HAP-1 (cell line): ENCODE results near the gene AP2B1.

Experiments
- DNase-seq, 2 experiments: peaks; one replicate each; pipeline ENCODE4 v3.0.0-alpha.2; 2016 to 2020; ENCODE audit warnings: low spot score in 2 of 2
- H3K27me3 ChIP-seq: fragments of 250-450 bp; sonication (Bioruptor Pico); 2 replicates; pipeline ENCODE4 v1.5.1; 2020; ENCODE audit warnings: low read depth, mild to moderate bottlenecking, moderate library complexity
- H3K36me3 ChIP-seq: fragments of 250-450 bp; sonication (Bioruptor Pico); replicated peaks from 2 replicates; pipeline ENCODE4 v1.5.1; 2020; ENCODE audit warnings: mild to moderate bottlenecking
- H3K4me1 ChIP-seq: fragments of 250-450 bp; sonication (Bioruptor Pico); 2 replicates; pipeline ENCODE4 v1.5.1; 2020; ENCODE audit warnings: mild to moderate bottlenecking
- H3K4me3 ChIP-seq: fragments of 250-450 bp; sonication (Bioruptor Pico); 2 replicates; pipeline ENCODE4 v1.5.1; 2020; ENCODE audit warnings: mild to moderate bottlenecking, moderate library complexity
- H3K9me3 ChIP-seq: fragments of 250-450 bp; sonication (Bioruptor Pico); 2 replicates; pipeline ENCODE4 v1.5.1; 2020; ENCODE audit warnings: mild to moderate bottlenecking, moderate library complexity
- in situ Hi-C: fragments of 300-500 bp; cut with MboI; formaldehyde crosslinking; loops from 3 replicates; pipeline ENCODE4 v1.14.3; 2020; ENCODE audit warnings: low sequenced_read_pairs, inconsistent platforms, mixed read lengths

The AP2B1 gene

DNA sequence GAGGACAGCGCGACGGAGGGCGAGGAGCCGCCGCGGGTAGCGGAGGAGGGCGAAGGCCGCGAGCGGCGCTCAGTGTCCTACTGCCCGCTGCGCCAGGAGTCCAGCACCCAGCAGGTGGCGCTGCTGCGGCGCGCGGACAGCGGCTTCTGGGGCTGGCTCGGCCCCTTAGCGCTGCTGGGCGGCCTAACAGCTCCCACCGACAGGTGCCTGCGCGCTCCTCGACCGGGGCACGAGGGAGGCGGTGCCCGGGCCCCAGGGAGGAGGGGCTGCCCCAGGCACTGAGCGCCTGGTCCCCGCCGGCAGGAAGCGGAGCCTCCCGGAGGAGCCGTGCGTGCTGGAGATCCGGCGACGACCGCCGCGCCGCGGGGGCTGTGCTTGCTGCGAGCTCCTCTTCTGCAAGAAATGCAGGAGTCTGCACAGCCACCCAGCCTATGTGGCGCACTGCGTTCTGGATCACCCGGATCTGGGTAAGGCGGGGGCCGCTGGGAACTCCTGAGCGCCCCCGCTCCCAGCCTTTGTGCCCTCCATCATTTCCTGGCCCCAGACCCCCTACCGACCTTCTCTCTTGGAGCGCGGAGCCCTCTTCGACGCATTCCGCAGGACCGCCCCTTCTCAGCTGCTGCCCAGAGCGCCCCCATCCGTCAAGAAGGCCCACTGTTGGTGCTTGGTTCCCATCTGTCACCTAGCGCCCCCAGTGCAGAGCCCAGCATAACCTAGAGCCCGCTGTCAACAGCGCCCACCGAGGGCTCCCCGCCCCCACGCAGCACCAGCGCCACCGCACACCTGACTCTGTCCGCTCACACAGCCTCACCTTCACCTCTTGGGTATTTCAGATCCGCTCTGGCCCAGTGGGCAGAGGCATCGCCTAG is 177.2 kb downstream of the AP2B1 start:
- Histone ChIP-seq H3K4me3 (peak overlapping the region; percentile 42), H3K4me1 (no peaks in the 10 kb centered on the region), H3K36me3 (no peaks in the 10 kb centered on the region), H3K27me3 (no peaks in the 10 kb centered on the region), H3K9me3 (no peaks in the 10 kb centered on the region)
- in situ Hi-C loops: loop anchor here (5.0 kb wide), 1 partner anchor 43 kb away; the partner anchor contains the start of gene TAF15
- DNase-seq: peak; percentile 90 to 92

DNA sequence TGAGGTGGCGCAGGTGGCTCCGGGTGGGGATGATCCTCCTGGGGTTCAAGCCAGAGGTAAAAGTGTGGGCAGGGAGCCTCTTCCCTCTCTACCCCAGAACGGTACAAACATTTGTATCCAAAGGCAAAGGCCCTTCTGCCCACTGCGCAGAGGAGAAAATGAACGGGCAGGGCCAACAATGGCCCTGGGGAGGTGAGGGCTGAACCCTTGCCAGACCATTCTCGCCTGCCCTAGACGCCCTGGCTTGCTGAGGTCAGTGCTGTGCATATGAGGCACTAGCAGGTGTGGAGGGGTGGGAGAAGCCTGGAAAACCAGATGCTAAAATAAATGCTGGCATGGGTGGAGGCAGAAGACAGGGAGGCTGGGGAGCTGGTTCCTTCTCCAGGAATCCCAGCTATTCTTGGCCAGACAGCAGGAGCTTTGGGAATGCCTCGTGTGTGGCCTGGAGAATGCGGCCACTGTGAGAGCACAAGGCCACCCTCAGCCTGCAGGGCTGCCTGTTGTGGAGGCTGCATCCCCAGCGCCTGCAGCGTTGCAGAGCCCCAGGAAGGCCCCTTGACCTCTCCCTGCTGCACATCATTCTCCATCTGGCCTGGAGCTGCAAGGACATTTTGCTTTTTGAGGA is 178.1 kb downstream of the AP2B1 start:
- H3K27me3 ChIP-seq: no peaks in the 10 kb centered on the region
- H3K9me3 ChIP-seq: no peaks in the 10 kb centered on the region
- no peak for DNase-seq
- no peaks in the 10 kb centered on the region for H3K4me1 ChIP-seq
- peak overlapping the region; percentile 42; the same call in 1 of the 2 replicates for H3K4me3 ChIP-seq
- H3K36me3 ChIP-seq: no peaks in the 10 kb centered on the region
- in situ Hi-C loops: no loop called here

DNA sequence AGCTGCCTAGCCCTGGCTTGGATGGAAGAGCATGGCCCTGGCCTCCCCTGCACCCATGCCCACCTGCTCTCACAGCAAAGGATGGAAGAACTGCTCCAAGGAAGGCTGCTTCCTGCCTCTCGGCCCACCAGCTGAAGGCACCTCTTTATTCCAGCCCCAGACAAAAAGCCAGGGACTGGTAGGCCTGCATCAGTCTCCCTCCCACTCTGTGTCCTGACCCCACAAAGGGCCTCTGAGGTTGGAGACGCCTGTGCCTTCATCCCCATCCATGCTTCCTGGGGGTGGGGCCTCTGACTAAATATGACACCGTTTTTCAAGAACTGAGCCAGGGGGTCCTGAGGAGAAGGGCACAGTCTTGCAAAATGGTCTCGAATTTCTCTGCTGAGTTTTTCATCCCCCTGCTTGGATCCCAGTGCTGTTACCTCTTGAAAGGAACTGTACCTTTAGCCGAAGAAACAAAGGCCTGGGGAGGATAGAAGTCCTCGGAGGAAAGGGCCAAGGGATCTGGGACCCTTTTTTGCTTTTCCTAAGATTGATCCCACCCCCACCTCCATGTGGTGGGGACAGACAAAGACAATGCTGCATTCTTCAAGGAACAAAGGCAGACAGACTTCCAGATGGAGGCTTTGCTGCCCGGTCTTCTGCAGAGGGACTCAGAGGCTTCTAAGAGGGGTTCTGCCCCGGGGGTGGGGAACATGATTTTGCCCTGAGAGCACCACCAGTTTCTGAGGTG is 178.8 kb downstream of the AP2B1 start:
- no peaks in the 10 kb centered on the region for H3K4me1 ChIP-seq
- no peak overlapping the region for H3K4me3 ChIP-seq
- H3K36me3 ChIP-seq: no peaks in the 10 kb centered on the region
- no peaks in the 10 kb centered on the region for H3K27me3 ChIP-seq
- H3K9me3 ChIP-seq: no peaks in the 10 kb centered on the region
- in situ Hi-C loops: no loop called here
- DNase-seq: no peak

DNA sequence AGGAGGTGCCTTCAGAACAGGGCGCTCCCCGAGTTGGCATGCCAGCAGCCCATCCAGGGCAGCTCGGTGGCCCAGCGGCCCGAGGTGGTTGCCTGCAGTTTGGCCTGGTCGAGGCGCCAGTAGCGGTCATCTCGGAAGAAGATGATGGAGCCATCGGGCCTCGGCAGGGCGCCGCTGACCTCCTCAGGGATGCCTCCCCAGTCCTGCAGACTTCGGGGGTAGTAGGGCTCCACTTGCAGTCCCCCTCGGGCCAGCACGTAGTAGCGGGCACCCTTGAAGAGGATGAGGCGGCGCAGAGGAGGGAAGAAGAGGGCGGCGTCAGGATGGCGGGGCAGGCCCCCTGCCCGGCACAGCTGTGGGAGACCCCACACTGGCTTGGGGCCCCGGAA is 179.4 kb downstream of the AP2B1 start:
- Histone ChIP-seq H3K9me3 (no peaks in the 10 kb centered on the region), H3K27me3 (no peaks in the 10 kb centered on the region), H3K4me1 (no peaks in the 10 kb centered on the region), H3K4me3 (no peak overlapping the region), H3K36me3 (no peaks in the 10 kb centered on the region)
- in situ Hi-C loops: no loop called here
- DNase-seq: no peak

DNA sequence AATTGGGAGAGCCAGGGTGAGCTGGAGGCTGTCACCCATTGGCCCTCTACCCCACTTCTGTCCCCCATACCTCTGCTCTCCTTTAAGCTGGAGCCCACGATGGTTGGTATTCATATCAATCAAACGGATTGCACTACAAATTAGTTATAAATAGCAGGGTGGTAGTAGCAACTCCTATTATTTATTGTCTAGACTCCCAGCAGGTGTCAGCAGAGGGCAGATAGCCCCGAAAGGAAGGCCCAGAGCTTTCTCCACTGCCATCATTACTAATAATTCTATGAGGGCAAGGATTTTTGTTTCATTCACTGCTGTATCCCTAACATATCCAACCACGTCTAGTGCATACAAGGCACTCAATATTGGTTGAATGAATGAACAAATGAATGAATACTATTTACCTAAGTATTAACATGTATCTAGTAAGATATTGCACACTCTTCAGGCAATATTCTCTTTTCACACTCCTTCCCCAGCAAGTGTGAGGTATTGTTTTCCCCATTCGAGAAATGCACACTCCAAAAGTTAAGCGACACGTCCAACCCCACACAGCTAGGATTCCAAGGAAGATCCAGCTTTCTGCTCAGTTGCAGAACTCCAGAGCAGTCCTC is 179.9 kb downstream of the AP2B1 start:
- DNase-seq: peak in 1 of 2 experiments; percentile 34
- Histone ChIP-seq H3K4me1 (no peaks in the 10 kb centered on the region), H3K4me3 (no peak overlapping the region), H3K9me3 (no peaks in the 10 kb centered on the region), H3K27me3 (no peaks in the 10 kb centered on the region), H3K36me3 (no peaks in the 10 kb centered on the region)
- in situ Hi-C loops: no loop called here

DNA sequence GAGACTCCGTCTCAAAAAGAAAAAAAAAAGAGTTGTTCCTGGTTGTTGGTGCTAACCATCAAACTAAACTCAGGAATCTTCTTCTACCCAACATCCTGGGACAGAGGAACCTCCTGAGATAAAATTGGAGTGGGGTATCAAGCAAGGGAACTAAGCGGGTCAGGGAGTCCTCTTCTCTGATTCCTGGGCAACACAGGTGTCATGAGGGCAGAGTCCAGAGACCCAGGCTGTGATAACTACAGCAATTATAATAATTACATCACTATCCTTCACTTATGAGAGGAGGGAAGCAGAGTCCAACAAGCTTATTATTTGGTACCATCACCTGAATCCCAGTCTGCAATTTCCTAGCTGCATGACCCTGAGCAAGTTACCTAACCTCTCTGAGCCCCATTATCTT is 181.7 kb downstream of the AP2B1 start:
- DNase-seq: no peak
- in situ Hi-C loops: no loop called here
- H3K27me3 ChIP-seq: no peaks in the 10 kb centered on the region
- no peaks in the 10 kb centered on the region for H3K36me3 ChIP-seq
- H3K4me1 ChIP-seq: no peaks in the 10 kb centered on the region
- H3K9me3 ChIP-seq: no peaks in the 10 kb centered on the region
- no peak overlapping the region for H3K4me3 ChIP-seq

DNA sequence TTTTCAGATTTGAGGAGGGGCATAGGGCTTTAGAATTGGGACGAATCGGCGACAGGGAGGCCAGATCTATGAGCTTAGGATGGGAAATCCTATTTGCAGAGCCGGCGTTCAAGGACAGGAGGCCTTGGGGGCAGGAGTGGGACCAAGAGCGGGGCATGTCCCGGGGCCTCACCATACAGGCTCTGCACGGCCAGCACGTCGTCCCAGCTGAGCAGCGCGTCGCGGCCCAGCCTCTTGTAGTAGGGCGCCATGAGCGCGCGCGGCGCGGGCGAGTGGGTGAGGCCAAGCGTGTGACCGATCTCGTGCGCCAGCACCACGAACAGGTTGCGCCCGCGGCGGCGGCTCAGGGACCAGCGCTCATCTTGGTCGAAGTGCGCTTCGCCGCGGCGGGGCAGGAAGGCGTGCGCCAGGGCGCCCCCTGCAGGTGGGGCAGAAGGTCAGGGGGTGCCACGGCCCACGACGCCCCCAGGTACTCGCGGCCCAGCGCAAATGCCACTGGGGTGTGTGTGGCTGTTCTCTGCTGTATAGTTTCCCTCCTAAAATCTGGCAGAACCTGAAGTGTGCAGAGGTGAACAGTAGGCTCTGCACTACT is 182.9 kb downstream of the AP2B1 start:
- Histone ChIP-seq H3K4me3 (no peak overlapping the region), H3K36me3 (no peaks in the 10 kb centered on the region), H3K9me3 (no peaks in the 10 kb centered on the region), H3K4me1 (no peaks in the 10 kb centered on the region), H3K27me3 (no peaks in the 10 kb centered on the region)
- in situ Hi-C loops: no loop called here
- no peak for DNase-seq

DNA sequence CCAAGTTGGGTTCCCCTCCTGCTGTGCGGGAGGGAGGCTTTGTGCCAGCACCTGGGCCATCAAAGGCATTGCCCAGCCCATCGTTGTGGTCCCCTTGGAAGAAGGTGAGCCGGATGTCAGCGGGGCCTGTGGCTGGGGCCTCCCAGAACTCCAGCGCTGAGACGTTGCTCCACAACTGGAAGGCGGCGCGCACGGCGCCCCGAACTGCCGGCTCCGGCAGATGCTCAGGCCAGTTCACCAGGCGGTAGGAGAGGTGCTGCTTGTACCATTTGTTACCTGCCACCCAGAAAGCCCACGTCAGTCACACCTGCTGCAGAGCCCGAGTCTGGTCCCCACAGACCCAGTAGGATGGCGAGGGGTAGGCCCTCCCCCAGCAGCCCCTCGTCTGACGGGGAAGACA is 186.0 kb downstream of the AP2B1 start:
- no peaks in the 10 kb centered on the region for H3K4me1 ChIP-seq
- H3K27me3 ChIP-seq: no peaks in the 10 kb centered on the region
- in situ Hi-C loops: no loop called here
- H3K36me3 ChIP-seq: no peaks in the 10 kb centered on the region
- DNase-seq: no peak
- no peak overlapping the region for H3K4me3 ChIP-seq
- no peaks in the 10 kb centered on the region for H3K9me3 ChIP-seq

DNA sequence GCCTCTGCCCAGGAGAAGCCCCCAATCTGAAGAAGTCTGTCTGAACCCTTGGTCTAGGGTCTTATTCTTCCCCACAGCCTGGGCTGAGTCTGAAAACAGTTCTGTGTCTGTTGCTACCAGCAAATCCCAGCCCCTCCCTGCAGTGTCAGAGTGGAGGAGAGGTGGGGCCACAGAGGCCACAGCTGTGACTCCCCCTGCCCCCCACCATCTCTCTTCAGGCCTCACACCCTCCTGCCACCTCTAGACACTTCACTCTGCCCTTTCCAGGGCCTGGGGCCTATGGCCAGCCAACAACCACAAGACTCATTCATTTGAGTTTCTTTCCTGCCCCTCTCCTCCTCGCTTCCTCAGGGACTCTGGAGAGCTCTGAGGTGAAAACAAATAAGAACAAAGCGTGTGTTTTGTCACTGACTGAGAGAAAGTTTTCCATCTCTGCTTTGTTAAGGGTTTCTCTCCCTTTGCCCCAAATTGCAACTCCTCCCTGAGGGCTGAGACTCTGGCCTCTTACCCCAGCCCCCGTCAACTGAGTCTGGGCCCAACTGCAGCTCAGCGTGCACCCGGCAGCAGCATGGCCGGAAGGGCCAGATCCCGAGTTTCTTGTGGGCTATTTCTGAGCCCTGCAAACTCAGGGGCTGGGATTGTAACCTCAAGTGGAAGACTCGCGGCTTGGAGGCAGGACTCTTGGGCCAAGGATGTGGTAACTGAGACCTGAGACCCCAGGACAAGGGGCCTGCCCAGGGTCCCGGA is 186.7 kb downstream of the AP2B1 start:
- Histone ChIP-seq H3K9me3 (no peaks in the 10 kb centered on the region), H3K36me3 (no peaks in the 10 kb centered on the region), H3K27me3 (no peaks in the 10 kb centered on the region), H3K4me3 (no peak overlapping the region), H3K4me1 (no peaks in the 10 kb centered on the region)
- in situ Hi-C loops: no loop called here
- DNase-seq: no peak

DNA sequence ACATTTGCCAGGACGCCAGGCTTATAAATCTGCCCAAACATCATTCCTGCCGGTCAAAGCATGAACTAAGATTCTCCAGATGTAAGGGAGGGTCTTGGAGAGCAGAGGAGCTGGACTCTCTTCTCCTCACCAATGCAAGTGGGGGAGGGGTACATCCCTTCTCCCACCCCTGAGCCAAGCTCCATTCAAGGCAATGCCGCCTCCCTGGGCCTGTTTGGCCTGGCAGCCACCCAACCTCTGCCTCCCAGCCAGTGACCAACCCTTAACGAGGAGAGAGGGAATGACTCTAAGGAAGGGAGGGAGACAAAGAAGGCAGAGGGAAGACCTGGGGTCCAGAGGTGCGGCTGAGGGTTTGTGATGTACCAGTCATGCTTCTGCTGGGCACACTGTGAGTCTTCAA is 187.4 kb downstream of the AP2B1 start:
- in situ Hi-C loops: no loop called here
- no peaks in the 10 kb centered on the region for H3K9me3 ChIP-seq

DNA sequence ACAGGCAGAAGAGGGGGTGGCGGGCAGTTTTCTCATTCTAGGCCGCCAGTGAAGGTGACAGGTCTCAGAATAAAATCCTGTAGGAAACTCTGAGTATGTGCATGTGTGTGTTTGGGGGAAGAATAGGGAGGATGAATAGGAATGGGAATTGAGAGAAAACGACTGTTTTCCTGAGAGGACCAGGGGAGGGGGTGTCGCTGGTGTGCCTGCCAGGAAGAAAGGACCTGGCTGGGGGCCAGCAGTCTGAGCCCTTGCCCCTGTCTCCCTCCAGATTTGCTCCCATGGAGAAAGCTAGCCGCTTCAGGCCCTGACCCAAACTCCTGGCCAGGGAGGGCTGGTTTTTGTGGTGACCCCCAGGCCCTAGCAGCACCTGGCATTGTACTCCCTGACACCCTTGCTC is 187.9 kb downstream of the AP2B1 start:
- Histone ChIP-seq H3K4me3 (no peak overlapping the region), H3K36me3 (no peaks in the 10 kb centered on the region), H3K9me3 (no peaks in the 10 kb centered on the region), H3K4me1 (no peaks in the 10 kb centered on the region), H3K27me3 (peaks cover under 1% of the 10 kb centered on the region; the same call in 1 of the 2 replicates)
- no peak for DNase-seq
- in situ Hi-C loops: no loop called here

More for the DNA sequence above, 187.4 kb downstream of the AP2B1 start:
- Histone ChIP-seq H3K4me3 (no peak overlapping the region), H3K4me1 (no peaks in the 10 kb centered on the region), H3K36me3 (no peaks in the 10 kb centered on the region), H3K27me3 (no peaks in the 10 kb centered on the region)
- DNase-seq: no peak

DNA sequence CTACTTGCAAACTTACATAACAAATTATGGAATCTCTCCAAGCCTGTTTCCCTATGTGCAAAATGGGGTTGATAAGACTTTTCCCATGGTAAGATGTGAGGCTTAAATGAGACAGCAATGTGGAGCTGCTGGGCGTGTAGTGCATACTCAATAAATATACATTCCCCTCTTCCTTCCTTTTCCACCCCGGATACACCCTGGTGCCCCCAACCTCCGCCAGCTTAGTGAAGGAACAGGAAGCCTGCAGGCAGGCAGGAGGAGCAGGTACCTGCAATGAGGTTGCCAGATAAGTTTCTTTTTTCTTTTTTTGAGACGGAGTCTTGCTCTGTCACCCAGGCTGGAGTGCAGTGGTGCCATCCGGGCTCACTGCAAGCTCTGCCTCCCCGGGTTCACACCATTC is 188.5 kb downstream of the AP2B1 start:
- DNase-seq: no peak
- peaks cover 3% of the 10 kb centered on the region; the same call in 1 of the 2 replicates for H3K27me3 ChIP-seq
- H3K4me1 ChIP-seq: no peaks in the 10 kb centered on the region
- no peaks in the 10 kb centered on the region for H3K36me3 ChIP-seq
- no peak overlapping the region for H3K4me3 ChIP-seq
- in situ Hi-C loops: no loop called here
- no peaks in the 10 kb centered on the region for H3K9me3 ChIP-seq
